Fibroblast of villous mesenchyme (primary cell): Measurements from ENCODE around the gene NDUFAF2. TPM values are rescaled to one million over a fixed set of nuclear protein-coding genes. Genes with fewer than 3 reads are reported as not detected.

Experiments used
- DNase-seq: peaks from one replicate; pipeline ENCODE4 v3.0.0-alpha.2; 2010; ENCODE audit warnings: low read depth
- H3K4me3 ChIP-seq: 2 replicates; pipeline ENCODE4 v1.5.1; 2011; ENCODE audit warnings: low read depth, mild to moderate bottlenecking, low read length
- total RNA-seq: library from RNA; depleted of rRNA; stranded (reverse); fragments of >200 nt; gene quantifications from 2 replicates; pipeline ENCODE4 v1.2.3, GENCODE V29; 2012
- TF ChIP-seq, protein P1 (sequence below): IDR thresholded peaks from 2 replicates; pipeline ENCODE4 v1.5.1; 2012; ENCODE audit warnings: low read depth, mild to moderate bottlenecking, low read length; ENCODE audit not compliant: insufficient read depth

Gene NDUFAF2
- total RNA-seq, 1 donor: 28.9 TPM

DNA sequence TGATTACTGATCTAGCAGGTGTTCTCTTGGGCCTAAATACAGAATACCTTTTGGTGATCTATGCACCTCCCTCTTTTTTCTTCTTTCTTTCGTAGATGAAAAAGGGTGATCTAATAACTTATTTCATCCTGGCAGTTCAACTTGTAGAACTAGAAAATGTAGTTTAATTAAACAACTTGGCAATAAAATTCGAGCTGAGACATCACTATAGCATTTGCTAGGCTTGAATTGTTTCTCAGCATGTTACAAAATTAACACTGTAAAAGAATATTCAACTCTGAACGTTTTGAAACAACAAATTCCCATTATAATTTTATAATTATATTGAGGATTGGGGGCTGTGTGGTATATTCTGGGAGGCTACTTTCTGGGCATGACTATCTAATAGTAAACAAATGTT lies 197.8 kb downstream of the NDUFAF2 start:
- TF ChIP-seq, protein P1, sequence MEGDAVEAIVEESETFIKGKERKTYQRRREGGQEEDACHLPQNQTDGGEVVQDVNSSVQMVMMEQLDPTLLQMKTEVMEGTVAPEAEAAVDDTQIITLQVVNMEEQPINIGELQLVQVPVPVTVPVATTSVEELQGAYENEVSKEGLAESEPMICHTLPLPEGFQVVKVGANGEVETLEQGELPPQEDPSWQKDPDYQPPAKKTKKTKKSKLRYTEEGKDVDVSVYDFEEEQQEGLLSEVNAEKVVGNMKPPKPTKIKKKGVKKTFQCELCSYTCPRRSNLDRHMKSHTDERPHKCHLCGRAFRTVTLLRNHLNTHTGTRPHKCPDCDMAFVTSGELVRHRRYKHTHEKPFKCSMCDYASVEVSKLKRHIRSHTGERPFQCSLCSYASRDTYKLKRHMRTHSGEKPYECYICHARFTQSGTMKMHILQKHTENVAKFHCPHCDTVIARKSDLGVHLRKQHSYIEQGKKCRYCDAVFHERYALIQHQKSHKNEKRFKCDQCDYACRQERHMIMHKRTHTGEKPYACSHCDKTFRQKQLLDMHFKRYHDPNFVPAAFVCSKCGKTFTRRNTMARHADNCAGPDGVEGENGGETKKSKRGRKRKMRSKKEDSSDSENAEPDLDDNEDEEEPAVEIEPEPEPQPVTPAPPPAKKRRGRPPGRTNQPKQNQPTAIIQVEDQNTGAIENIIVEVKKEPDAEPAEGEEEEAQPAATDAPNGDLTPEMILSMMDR: no peak
- no peak for DNase-seq
- H3K4me3 ChIP-seq: no peak overlapping the region

DNA sequence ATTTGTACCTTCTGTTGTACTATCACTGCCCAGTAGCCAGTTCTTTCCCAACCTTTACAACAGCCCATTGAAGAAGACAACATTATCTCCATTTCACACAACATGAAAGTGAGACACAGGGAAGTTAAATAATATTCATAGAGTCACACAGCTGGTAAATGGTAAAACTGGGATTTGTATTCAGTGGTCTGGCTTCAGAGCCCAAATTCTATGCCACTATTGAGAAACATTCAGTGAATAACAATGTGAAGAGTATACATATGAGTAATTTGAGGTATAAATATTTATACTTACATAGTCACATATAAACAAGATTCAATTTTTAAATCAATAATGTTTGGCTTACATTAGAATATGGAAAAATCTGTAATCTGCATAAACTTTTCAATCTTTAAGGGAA lies 203.5 kb downstream of the NDUFAF2 start:
- TF ChIP-seq, protein P1: no peak
- peak; percentile 12 for DNase-seq

DNA sequence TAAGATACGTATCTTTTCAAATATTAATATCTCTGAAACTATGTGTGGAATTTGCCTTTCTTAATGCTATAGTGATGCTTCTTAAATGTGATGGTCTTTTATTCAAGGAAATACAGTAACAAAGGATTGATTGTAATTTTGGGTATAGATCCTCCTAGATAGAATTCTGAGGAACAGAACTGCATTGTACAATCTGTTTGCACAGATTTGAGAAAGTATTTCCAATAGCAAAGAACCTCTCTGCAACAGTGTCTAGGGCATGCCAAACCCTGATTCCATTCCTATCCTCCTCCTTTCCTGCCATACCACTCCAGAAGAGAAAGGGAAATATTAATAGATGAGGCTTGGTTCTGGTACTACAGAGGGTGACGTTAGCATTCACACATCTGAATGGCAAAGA lies 206.9 kb downstream of the NDUFAF2 start:
- TF ChIP-seq, protein P1: no peak
- H3K4me3 ChIP-seq: no peak overlapping the region
- DNase-seq: no peak

More for the DNA sequence above, 203.5 kb downstream of the NDUFAF2 start:
- no peak overlapping the region for H3K4me3 ChIP-seq

DNA sequence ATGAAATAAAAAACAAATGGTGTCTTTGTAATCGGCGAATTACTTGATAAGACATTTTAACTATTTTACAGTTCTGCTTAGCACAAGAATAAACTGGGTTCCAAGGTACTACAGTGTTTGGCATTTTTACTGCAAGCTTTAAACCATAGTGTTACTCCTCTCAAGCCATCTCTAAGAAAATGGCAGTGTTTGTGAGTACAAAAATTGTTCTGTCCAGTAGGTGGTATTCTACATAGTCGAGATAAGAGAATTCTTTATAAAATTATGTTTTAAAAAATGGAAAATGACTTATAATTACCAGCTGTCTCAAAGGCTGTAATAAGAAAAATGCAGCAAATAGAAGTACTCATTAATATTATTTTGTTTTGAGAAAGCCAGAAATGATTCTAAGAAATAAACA lies 214.1 kb downstream of the NDUFAF2 start:
- H3K4me3 ChIP-seq: no peak overlapping the region
- DNase-seq: no peak
- TF ChIP-seq, protein P1: no peak

DNA sequence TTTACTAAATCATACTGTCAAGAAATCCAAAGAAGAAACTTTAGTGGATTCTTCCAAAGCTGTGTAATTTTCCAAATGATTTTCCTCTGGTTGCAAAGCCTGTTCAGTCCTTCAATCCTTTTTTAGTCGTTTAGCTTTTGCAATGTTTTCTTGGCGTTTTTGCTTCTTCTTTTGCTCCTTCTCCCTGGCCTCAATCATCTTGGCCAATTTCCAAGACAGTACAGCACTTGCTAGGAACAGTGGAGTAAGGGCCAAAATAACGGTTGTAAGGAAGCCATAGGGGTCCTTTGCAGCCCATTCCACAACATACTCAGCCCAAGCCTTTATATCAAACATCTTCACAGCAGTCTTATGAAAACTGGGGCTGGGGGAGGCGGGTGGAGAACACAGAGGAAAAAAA lies 214.8 kb downstream of the NDUFAF2 start:
- TF ChIP-seq, protein P1: no peak
- no peak for DNase-seq
- H3K4me3 ChIP-seq: no peak overlapping the region

DNA sequence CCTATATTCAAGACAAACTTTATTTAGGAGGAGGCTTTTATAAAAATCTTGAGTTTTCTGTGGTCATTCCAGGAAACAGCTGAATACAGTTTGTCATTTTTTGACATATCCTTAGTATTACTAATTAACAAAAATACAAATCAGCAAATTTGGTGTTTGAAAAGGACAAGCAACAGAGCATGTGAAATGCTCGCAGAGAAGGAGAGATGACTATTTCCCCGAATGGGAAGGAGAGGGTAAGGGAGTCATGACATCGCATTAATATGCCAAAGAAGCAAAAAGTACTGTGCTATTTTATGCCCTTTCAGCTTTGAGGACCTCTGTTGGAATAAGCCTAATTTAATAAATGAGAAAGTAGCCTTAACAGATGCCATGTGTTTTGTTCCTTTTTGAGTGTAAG lies 215.5 kb downstream of the NDUFAF2 start:
- TF ChIP-seq, protein P1: no peak
- peak overlapping the region; percentile 84 for H3K4me3 ChIP-seq
- no peak for DNase-seq

DNA sequence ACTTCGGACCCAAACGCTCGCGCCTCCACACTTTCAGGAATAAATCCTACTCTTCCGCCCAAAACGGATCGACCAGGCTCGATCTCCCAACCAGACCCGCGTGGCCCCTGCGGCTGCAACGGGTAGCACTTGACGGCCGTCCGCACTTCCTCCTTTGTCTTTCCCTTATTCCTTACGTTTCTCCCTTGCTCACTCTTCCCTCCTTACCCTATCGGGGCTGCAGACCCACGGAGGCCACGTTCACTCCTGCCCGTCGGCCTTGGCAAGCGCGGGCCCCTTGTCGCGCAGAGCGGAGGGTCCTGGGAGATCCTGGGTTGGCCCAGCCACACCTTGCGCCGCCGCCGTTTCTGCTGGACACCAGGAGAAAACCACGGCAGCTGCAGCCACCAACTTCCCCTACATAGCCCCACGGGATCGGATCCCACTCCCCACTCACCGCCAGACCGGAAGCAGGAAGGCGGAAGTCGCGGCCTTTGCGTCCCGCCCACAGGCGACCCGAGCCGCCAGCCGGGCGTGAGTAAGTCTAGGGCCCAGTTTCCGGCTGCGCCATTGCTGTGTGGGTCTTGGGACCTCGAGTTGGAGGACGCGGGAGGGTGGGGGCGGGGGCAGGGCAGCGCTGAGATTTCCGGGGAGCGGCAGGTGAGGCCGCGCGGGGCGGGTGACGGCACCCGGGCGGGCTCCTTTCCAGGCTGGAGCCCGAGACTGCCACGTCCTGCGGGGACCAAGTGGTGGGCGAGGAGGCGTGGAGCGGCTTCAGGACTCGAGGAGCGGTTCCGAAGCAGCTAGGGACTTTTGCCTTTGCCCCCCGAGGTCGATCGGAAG lies 217.2 kb downstream of the NDUFAF2 start, which contains the start of gene SMIM15:
Gene SMIM15 (minus strand): TSS at position 459 of the 822 bp plus-strand sequence. CDS start 2,297 bp downstream, outside the sequence.
- TF ChIP-seq, protein P1: peak; percentile 2
- peak; percentile 93 for DNase-seq

More for the DNA sequence above, 217.2 kb downstream of the NDUFAF2 start, which contains the start of gene SMIM15:
- peak within 1 kb of the TSS; percentile 84 for H3K4me3 ChIP-seq
